HG02970 (cell line): ENCODE results near the gene CNKSR2.
A peak's percentile ranks its signal among the peaks of the same experiment; 100 is the strongest.

Experiments
- ATAC-seq: cut with Tn5 transposase; IDR thresholded peaks from one replicate; pipeline ENCODE4 v1.9.1; 2021; ENCODE audit warnings: mild to moderate bottlenecking, moderate library complexity, moderate number of reproducible peaks; ENCODE audit not compliant: unreplicated experiment, low FRiP score

CNKSR2 gene

DNA sequence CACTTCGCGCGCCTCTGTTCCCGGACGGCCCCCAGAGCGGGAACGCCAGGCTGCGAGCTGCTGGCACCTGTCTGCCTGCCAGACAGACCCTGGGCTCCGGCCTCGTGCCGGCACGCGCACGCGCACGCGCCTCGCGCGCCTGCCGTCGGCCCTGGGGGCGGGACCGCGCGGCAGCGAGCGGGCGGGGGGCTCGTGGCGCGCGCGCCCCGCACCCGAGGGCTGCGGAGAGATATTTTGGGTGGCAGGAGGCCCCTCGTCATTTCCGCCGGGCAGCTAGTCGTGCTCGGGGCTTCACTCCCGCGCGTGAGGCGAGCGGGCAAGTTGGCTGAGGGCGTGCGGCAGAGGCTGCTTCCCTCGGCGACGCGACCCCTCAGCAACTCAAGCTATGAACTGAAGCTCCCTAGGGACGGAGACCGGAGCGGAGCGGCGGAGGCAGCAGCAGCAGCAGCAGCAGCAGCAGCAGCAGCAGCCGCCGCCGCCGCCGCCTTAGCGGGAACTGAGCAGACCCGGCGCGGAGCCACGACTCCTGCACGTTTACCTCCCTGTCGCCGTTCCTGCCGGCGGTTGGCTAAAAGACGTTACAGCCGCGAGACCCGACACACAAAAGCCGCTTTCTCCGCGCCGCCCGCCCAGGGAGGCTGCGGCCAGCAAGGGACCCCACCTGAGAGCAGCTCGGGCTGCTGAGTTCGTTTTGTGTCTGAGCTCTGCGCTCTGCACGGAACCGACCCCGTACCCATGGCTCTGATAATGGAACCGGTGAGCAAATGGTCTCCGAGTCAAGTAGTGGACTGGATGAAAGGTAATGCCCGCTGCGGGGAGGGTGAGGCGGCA lies at the start of gene CNKSR2:
Gene CNKSR2 (plus strand): TSS at position 256 of the 831 bp plus-strand sequence. CDS start 480 bp downstream, at position 736.
- ATAC-seq: peak; percentile 90

DNA sequence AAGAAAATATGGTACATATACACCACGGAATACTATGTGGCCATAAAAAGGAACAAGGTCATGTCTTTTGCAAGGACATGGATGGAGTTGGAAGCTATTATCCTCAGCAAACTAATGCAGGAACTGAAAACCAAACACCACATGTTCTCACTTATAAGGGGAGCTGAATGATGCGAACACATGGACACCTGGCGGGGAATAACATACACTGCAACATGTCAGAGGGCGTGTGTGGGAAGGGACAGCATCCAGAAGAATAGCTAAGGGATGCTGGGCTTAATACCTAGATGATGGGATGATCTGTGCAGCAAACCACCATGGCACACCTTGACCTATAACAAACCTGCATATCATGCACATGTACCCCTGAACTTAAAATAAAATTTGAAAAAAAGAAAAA lies 19.5 kb upstream of the CNKSR2 start:
- ATAC-seq: no peak

DNA sequence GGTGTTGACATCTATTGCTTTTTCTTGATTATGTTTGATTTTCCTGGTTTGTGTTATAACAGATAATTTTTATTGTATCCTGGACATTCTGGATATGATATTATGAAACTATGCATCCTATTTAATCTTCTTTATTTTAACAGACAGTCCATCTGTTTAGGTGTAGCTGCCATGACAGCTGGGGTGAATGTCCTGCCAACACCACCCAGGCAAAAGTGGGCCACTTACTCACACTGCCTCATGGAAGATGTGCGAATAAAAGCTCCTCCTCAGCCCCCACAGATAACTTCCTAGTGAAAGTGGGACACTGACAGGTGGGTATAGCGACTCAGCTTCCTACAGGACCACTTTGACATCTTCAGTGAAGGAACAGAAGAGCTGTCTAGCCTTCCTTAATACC lies 18.4 kb upstream of the CNKSR2 start:
- ATAC-seq: no peak

DNA sequence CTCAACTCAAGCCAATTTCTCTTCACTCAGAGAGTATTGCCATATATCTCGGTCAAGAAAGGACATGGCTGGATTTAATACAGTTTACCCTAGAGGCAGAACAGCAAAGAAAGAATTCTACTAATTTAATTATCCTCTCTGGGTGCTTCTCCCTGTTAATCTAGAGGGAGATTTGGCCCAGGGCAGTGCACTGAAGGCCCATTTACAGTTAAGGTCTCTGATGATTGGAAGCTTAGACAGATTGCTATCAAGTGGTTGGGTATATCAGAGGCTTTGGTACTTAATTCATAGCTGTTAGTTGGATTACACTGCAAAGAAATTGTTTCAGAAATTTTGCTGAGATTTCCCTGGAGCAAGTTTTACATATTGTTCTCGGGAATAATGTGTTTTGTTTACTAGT lies 4.6 kb upstream of the CNKSR2 start:
- no peak for ATAC-seq

DNA sequence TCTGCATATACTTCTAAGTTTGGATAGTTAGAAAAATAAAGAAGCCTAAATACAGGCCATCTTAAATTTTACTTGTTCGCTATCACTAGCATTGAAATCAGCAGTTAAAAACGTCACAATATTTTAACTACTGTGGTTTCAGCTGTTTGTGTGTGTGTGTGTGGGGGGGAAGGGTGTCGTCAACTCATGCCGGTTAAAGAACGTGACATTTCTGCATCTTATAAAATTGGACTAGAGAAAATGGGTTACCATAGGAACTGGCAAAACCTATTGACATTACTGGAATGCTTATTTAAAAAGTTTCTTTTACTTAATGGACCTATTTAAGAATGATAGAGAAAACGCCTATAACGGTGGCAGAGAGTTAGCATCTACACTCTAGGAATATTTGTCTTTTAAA lies 1.2 kb upstream of the CNKSR2 start:
- no peak for ATAC-seq

DNA sequence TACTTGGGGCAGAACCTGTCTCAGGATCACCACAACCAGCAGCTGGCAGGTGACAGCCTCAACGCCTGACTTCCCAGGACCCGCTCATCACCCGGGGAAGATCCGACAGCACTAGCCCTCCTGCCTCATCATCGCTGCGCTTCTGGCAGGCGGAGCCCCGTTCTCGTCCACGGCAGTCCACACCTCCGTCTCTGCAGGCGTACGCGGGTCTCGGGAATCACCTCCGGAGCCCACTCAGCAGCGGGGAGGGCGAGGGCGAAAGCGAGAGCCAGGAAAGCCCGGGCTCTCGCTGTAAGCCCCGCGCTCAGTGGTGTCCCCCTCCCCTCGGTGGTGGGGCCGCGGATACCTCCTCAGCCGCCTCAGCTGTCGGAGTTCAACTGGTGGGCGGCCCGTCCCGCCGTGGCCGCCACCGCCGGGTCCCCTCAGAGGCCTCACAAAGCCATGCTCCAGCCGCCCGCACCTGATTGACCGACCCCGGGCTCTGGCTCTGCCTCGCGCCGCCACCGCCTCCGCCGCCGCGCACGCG lies 518 bp upstream of the CNKSR2 start:
- peak; percentile 26 for ATAC-seq

DNA sequence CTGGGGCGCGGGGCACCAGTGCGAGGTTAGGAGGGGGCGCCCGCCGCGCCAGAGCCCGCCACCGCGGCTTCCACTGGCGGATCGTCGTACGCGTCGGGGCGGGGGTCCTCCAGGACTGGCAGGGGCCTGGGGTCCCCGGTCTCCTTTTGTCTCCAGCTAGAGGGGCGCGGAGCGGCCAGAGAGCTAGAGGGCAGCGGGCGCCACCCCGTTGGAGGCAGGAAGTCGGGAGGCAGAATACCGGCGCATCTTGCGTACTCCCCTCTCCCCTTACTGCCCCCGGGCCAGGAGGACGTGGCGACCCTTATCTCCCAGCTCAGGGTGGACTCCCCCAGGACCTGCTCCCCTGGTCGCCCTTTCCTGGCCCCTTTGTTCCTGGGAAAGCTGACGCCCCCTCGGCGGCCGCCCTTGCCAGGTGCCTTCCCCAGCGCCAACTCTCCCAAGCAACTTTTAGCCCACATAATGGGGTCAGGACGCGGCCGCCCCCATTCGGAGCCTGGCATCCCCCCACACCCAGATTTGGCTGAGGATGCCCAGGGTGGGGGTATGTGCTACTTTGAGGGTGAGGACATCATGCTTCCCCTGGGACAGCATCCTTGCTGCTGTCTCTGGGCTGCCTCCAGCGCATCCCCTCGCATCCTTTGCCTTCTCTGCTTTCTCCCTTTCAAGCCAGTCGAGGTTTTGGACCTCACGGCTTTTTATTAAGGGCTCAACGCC lies 933 bp downstream of the CNKSR2 start:
- ATAC-seq: no peak

DNA sequence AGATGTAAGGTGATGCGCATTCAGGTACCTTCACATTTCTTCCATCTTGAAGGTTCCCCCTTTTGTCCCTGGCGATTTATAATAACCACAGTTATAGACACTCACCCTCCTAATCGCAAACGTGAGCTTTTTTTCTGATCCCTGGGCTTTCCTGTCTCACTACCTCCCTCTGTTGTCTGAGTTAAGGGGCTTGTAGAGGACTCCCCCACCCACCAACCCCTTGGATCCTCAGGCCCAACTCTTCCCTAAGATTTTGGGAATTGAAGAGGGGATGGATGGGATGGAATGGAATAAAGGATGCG lies 1.4 kb downstream of the CNKSR2 start:
- ATAC-seq: no peak

DNA sequence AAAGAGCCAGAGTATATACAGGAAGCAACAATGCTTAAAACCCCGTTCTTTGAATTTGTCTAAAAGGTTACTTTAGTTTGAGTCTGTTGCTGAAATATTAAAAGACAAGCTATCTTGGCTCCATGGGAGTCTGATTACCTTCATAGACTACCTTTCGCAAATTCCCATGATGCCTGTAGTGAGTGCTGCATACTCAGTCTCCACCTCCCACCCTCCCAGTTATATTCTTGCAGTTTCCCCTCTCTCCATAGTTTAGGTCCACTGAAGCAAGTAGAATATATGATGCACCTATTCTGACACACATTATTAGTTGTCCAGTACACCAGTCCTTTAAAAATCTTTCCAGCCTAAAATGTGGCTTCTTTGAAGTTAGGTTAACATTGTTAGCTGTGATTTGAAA lies 2.4 kb downstream of the CNKSR2 start:
- ATAC-seq: no peak

DNA sequence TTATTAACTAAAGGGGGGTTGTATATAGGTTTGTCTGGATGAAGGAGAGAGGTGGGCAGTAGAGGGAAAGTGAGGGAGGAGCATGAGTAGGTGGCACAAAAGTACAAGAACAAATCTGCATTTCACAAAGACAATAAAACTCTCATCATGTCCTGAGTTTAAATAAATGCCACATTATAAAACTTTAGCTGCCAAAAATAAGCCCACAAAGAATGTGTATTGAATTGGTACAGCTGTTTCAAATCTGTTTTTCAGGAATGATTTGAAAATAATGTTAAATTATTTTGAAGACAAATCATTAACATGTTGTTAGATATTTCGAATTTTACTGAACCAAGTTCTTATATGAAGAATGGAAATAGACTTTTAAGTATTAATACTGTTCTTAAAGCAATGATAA lies 5.8 kb downstream of the CNKSR2 start:
- ATAC-seq: no peak

DNA sequence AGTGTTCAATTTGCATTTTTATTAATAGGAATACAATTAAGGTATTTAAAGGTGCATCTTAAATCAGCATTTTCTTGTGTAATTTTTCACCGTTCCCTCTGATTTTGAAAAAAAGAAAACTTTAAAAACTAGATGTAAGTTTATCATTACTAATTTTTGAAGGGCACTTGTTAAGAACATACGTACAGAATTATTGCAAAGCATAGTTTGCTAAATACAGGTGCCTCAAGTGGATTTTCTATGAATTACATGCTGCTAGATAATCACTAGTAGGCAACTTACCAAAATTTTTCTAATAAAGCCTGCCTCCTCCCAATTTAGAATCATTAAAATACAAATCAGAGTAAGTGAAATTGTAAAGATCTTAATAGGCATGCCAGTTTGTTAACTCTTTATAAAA lies 8.5 kb downstream of the CNKSR2 start:
- ATAC-seq: no peak

DNA sequence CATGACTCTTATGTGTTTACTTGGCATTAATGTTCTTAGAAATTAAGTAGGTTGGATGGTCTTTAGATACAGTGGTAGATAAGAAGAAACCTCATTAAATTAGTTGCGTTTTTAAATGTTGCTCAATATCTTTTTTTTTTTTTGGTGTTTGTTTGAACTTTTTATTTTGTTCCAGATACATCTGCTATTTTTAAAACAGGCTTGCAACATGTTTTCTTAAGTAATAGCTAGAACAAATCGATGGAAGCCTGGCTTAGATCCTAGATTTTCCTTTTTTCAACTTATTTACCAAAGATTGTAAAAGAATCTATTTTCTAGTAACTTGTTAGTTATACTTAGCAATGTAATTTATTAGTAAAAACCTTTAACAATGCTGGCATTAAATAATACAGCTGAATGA lies 9.3 kb downstream of the CNKSR2 start:
- no peak for ATAC-seq

DNA sequence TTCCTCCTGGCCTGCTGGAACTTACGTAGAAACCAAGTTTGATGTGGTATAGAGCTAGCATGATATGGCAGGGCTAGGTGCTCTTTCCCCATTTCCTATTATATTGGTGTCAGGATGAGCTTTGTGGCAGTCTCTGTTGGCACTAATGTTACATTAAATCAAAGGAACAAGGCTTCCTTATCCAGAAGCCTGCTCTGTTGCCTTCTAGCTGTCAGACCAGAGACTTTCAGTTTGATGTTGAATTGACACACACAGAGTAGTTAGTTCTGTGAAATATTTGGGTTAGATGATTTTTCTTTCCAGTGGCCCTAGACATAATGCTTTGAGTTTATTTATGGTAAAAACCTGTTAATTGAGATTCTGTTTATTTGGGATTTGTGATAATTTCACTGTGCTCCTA lies 10.0 kb downstream of the CNKSR2 start:
- no peak for ATAC-seq

DNA sequence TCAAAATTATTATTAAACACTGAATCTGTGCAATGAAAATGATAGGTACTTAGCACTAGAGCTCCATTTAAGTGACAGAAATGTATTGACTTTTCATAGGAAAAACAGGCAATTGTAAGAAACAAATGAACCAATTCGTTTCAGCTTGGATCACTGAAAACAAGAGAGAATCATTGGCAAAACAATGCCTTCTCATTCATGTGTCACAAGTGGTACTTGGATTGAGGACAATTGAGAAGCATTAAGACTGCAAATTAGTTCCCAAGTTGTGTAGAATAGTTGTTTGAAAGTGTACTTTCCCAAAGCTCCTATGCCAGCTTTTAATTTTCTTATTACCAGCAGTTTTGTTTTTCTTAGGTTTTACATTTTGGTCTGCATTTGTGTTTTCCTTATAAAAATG lies 20.6 kb downstream of the CNKSR2 start:
- no peak for ATAC-seq

DNA sequence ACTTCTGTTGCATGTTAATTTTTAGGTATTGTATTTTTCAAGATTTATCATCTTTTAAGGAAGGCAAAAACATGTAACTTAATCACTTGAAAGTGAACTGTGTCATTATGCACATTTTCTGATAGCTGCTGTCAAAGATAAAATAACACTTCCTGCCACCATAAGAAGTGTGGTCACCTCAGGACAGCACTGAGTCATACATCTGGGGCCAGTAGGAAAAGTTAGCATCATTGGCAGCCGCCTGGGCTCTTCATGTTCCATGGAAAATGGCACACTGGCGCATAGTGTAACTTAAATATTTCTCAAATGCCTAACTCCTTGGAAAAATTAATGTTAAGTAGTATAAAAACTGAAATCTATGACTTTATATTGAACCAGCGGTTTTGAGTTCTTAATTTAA lies 24.2 kb downstream of the CNKSR2 start:
- no peak for ATAC-seq

DNA sequence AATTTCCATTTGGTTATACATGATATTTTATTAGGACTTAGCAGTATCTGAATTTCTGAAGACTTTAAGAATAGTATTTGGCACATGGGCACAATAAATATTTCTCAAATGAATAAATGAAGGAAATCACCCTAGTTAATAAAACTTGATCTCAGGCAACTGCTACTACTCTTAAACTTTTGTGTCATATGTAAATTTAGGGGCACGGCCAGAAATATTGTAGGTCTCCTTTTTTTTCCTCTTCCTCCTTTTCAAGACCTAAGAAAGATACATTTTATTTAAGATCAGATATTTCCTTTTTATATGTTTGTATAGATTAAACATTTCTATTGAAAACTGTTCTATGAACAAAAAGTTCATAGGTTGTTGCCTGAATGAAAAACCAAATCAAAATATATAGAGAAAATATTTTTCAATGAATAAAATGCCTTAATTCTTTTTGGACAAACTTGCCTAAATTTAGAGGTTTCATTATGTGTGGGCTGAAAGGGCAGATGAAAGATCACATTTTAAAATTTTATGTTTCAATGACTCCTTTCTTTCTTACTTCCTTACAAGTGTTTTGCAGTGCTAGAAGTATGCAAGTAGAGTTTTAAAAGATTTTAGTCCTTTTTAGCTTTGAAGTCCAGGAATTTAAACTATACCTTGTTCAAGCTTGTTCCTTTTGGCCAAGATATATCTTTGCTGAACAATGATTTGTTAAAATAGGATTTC lies 26.3 kb downstream of the CNKSR2 start:
- no peak for ATAC-seq

DNA sequence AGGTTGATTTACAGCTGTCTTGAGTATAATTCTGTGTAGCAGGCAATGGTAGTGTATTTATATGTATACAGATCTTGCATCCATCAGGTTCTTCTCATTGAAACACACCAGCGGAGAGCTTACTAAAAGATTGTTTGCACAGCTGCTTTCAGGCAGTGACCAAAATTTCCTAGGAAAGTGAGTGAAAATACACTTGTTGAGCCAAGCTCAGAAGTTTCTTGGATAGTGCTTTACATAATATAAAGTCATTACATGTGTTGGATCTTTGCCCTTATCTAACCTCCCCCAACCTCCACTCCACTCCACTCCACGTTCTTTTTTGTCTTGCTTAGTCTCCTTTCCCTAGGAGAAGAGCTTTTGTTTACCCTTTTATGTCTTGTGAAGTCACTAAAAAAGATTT lies 34.1 kb downstream of the CNKSR2 start:
- no peak for ATAC-seq

DNA sequence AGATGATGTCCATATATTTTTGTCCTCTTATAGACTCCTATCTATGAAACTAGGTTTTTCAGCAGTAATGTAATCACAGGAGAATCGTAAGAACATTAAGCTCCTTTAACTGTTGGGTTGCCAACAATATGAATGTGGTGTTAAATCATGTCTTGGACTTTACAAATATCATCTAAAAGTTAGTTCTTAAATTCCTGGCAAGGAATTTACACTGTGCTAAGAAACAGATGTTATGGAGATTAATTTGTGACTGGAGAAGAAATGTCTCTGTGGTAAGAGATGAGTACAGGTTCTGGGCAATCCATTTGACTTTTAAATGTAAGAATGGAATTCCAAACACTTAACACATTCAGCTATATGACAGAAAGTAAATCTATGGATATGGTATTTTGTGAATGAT lies 34.6 kb downstream of the CNKSR2 start:
- ATAC-seq: no peak

DNA sequence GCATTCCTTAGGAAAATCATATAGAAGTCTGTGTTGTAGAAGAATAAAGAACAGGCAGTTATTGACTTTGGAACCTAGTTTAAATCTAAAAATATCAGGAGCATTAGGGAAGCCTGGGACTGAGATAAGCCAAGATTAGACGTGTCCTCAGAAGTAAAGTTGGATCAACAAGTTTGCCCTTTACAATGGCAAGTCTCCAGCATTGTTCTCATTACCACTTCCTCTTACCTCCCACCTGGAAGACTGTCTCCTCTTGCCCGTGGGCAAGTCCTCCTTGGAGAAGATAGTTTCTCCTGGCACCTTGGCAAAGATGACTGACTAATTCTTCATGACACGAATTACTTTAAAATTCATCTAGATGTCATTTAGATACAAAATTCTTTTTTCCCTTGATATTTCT lies 37.8 kb downstream of the CNKSR2 start:
- ATAC-seq: no peak

DNA sequence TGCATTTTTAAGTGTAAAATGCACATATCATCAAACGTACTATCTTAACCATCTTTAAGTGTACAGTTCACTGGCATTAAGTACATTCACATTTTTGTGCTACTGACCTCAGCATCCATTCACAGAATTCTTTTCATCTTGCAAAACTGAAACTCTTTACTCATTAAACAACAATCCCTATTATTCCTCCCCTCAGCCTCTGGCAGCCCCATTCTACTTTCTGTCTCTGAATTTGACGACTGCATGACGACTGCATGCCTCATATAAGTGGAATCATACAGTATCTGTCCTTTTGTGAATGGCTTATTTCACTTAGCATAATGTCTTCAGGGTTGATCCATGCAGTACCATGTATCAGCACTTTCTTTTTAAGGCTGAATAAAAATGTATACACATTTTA lies 38.7 kb downstream of the CNKSR2 start:
- ATAC-seq: no peak

DNA sequence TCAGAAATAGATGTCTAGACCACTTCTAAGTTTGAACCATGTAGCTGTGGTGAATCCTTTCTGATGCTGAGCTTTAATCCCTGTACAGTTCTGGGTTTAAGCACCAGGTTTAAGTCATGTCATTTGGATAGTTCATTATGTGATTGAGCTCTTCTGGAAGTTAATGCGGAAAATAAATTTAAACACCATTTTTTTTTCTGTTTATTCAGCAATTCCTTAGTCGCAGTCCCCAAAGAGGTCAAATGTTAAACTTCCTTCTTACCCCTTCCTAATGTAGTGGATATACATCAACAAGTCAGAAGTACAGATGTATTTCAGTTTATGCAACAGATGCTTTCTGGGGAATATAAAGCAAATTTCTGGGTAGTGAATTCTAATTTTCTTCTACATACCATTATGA lies 52.9 kb downstream of the CNKSR2 start:
- no peak for ATAC-seq
